Bronchial epithelial cell (primary cell): ENCODE measurements around the gene PUM2. TPM values are rescaled to one million over a fixed set of nuclear protein-coding genes. Genes with fewer than 3 reads are reported as not detected.

Experiments
- DNase-seq: peaks from one replicate; pipeline ENCODE4 v3.0.0-alpha.2; 2010; ENCODE audit warnings: low read depth
- FAIRE-seq: peaks from 2 replicates; lab custom pipeline; 2011; peaks lifted over from hg19 to GRCh38; lab: Jason Lieb, UNC
- H3K27me3 ChIP-seq: 2 replicates; pipeline ENCODE4 v1.5.1; 2011; ENCODE audit warnings: low read length; ENCODE audit not compliant: control insufficient read depth, insufficient read depth
- H3K36me3 ChIP-seq: 2 replicates; pipeline ENCODE4 v1.5.1; 2011; ENCODE audit warnings: low read length; ENCODE audit not compliant: control insufficient read depth, insufficient read depth
- H3K4me3 ChIP-seq: 2 replicates; pipeline ENCODE4 v1.5.1; 2011; ENCODE audit warnings: mild to moderate bottlenecking, low read depth, low read length, control low read depth
- total RNA-seq: library from RNA; depleted of rRNA; stranded (reverse); fragments of >200 nt; gene quantifications from 2 replicates; pipeline ENCODE4 v1.2.1, GENCODE V29; 2014
- TF ChIP-seq, protein P1 (sequence below): IDR thresholded peaks from 2 replicates; pipeline ENCODE4 v1.5.1; 2011; ENCODE audit warnings: mild to moderate bottlenecking, moderate library complexity, low read length, control low read depth, inconsistent platforms; ENCODE audit not compliant: insufficient read depth, severe bottlenecking

Gene PUM2
- total RNA-seq, 1 donor from 2014 or later: 43.7 TPM

- DNase-seq (peak; percentile 44), FAIRE-seq (no peak)
- H3K36me3 ChIP-seq: peaks cover 28% of the 10 kb centered on the region
- H3K27me3 ChIP-seq: no peaks in the 10 kb centered on the region
- no peak overlapping the region for H3K4me3 ChIP-seq
- TF ChIP-seq, protein P1, sequence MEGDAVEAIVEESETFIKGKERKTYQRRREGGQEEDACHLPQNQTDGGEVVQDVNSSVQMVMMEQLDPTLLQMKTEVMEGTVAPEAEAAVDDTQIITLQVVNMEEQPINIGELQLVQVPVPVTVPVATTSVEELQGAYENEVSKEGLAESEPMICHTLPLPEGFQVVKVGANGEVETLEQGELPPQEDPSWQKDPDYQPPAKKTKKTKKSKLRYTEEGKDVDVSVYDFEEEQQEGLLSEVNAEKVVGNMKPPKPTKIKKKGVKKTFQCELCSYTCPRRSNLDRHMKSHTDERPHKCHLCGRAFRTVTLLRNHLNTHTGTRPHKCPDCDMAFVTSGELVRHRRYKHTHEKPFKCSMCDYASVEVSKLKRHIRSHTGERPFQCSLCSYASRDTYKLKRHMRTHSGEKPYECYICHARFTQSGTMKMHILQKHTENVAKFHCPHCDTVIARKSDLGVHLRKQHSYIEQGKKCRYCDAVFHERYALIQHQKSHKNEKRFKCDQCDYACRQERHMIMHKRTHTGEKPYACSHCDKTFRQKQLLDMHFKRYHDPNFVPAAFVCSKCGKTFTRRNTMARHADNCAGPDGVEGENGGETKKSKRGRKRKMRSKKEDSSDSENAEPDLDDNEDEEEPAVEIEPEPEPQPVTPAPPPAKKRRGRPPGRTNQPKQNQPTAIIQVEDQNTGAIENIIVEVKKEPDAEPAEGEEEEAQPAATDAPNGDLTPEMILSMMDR: no peak
Measured at GRCh38 chr2:20210462-20210861, 140.2 kb downstream of the PUM2 start.

GRCh38 chr2:20209373-20210109, 141.1 kb downstream of the PUM2 start:
- peak; percentile 83 for DNase-seq
- TF ChIP-seq, protein P1: no peak
- FAIRE-seq: no peak
- Histone ChIP-seq H3K4me3 (no peak overlapping the region), H3K36me3 (peaks cover 37% of the 10 kb centered on the region), H3K27me3 (no peaks in the 10 kb centered on the region)

GRCh38 chr2:20208476-20208859, 142.2 kb downstream of the PUM2 start:
- Histone ChIP-seq H3K36me3 (peaks cover 46% of the 10 kb centered on the region), H3K27me3 (no peaks in the 10 kb centered on the region), H3K4me3 (no peak overlapping the region)
- TF ChIP-seq, protein P1: no peak
- FAIRE-seq: no peak
- no peak for DNase-seq

GRCh38 chr2:20207051-20207450, 143.6 kb downstream of the PUM2 start:
- H3K4me3 ChIP-seq: no peak overlapping the region
- no peaks in the 10 kb centered on the region for H3K27me3 ChIP-seq
- TF ChIP-seq, protein P1: no peak
- FAIRE-seq: no peak
- no peak for DNase-seq
- H3K36me3 ChIP-seq: peaks cover 48% of the 10 kb centered on the region

- TF ChIP-seq, protein P1: peak; percentile 31
- peaks cover 47% of the 10 kb centered on the region for H3K36me3 ChIP-seq
- H3K27me3 ChIP-seq: no peaks in the 10 kb centered on the region
- DNase-seq (peak; percentile 43), FAIRE-seq (no peak)
- no peak overlapping the region for H3K4me3 ChIP-seq
Measured at GRCh38 chr2:20205915-20206524, 144.6 kb downstream of the PUM2 start.
